ENCODE data around the gene NOA1. TPM values are rescaled to one million over a fixed set of nuclear protein-coding genes. Genes with fewer than 3 reads are reported as not detected.
A peak's percentile ranks its signal among the peaks of the same experiment; 100 is the strongest.

NOA1 gene
- total RNA-seq, 1 donor from 2014 or later, result 36.6 TPM

DNA sequence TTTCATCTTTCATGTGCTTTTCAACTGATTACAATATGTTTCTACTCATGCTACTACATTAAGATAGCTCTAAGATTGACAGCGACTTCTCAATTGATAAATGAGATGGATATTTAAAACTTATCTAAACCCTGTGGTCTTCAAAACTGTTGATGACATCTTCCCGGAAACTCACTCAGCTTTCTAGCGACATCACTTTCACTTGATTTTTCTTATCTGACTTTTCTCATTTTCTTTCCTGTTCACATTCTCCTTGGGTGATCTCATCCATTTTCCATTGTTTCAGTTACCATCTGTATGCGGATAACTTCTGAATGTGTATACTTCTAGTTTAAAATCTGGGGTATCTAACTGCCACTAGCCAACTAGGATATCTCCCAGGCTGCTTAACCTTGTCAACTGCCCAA lies 4.4 kb upstream of the NOA1 start:
- no peak overlapping the region for H3K27ac ChIP-seq
- intact Hi-C loops (cut with DNase I), result no loop called here
- no peaks in the 10 kb centered on the region for H3K27me3 ChIP-seq
- no peaks in the 10 kb centered on the region for H3K9me3 ChIP-seq
- DNase-seq (ENCODE audit: low spot score in 2 of 2), result no peak
- H3K4me3 ChIP-seq, result no peak overlapping the region
- TF ChIP-seq, protein P1, sequence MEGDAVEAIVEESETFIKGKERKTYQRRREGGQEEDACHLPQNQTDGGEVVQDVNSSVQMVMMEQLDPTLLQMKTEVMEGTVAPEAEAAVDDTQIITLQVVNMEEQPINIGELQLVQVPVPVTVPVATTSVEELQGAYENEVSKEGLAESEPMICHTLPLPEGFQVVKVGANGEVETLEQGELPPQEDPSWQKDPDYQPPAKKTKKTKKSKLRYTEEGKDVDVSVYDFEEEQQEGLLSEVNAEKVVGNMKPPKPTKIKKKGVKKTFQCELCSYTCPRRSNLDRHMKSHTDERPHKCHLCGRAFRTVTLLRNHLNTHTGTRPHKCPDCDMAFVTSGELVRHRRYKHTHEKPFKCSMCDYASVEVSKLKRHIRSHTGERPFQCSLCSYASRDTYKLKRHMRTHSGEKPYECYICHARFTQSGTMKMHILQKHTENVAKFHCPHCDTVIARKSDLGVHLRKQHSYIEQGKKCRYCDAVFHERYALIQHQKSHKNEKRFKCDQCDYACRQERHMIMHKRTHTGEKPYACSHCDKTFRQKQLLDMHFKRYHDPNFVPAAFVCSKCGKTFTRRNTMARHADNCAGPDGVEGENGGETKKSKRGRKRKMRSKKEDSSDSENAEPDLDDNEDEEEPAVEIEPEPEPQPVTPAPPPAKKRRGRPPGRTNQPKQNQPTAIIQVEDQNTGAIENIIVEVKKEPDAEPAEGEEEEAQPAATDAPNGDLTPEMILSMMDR (IDR thresholded peaks at IDR 0.05), result no peak
- H3K4me1 ChIP-seq, result peaks cover 0 to 9% of the 10 kb centered on the region in 2 donors
- peaks cover 7 to 11% of the 10 kb centered on the region in 2 donors for H3K36me3 ChIP-seq

DNA sequence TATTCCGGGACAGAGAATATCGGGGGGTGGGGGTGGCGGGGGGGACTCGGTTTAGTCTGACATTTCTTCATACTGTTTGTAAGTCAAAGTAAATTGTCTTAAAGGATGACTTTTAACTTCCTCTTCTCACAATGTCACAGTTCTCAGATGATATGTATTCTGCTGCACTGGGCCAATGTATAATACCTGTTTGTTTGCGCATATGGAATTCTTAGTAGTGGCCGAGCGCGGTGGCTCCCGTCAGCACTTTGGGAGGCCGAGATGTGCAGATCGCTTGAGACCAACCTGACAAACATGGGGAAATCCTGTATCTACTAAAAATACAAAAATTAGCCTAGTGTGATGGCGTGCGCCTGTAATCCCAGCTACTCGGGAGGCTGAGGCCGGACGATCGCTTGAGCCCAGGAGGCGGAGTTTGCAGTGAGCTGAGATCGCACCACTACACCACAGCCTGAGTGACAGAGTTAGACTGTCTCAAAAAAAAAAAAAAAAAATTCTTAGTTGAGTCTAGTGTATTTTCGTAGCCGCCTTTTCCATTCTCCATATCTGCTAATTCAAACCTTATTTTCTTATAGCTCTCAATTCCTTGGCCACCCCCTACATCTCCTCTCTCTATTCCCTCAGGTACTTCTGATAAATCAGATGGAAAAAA lies 2.1 kb upstream of the NOA1 start:
- H3K36me3 ChIP-seq, result no peaks in the 10 kb centered on the region
- H3K27me3 ChIP-seq, result no peaks in the 10 kb centered on the region
- TF ChIP-seq, protein P1 (IDR thresholded peaks at IDR 0.05), result no peak
- no peak for DNase-seq (ENCODE audit: low spot score in 2 of 2)
- H3K4me1 ChIP-seq, result peaks cover 5 to 19% of the 10 kb centered on the region in 2 donors
- H3K9me3 ChIP-seq, result no peaks in the 10 kb centered on the region
- peak overlapping the region; percentile 90 to 94 for H3K27ac ChIP-seq
- H3K4me3 ChIP-seq, result peak overlapping the region; percentile 84 to 91
- intact Hi-C loops (cut with DNase I), result loop anchor here (5.0 kb wide), 4 partner anchors 58 to 1582 kb away; partner anchors contain the start of genes CEP135, IGFBP7 and TMEM165

DNA sequence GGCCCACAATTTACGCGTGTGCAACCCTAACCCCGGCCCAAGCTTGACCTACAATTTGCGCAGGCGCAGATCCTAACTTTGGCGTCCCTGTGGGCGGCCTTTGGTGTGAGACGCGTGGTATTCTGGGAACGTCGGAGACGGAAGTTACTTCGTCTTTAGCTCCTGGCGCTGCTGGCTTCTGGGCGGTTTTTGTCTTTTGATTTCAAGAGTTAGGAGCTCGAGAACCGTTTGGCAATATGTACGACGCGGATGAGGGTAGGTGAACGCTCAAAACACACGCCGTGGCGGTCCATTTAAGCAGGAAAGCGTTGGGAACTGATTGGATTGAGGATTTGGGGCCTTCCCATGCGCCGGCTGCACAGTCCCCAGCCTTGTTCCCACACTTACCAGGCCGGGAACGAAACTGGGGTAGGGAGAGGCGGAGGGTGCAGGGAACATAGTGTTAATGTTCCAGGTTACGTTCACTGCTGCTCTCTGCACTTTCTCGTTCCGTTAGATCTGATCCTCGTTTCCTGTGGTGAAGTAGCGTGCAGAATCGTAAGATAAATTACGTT lies 1.4 kb upstream of the NOA1 start, which contains the start of gene POLR2B:
TSS of gene POLR2B (plus strand) at position 147 of the 554 bp plus-strand sequence. CDS start at position 237, 90 bp downstream.
- intact Hi-C loops (cut with DNase I), result loop anchor here (5.0 kb wide), 4 partner anchors 58 to 1582 kb away; partner anchors contain the start of genes CEP135, IGFBP7 and TMEM165
- H3K36me3 ChIP-seq, result peaks cover 0 to 7% of the 10 kb centered on the region in 2 donors
- H3K27ac ChIP-seq, result peak within 1 kb of the TSS; percentile 90 to 94
- TF ChIP-seq, protein P1 (IDR thresholded peaks at IDR 0.05), result no peak
- DNase-seq (ENCODE audit: low spot score in 2 of 2), result peak; percentile 65 to 97
- H3K27me3 ChIP-seq, result no peaks in the 10 kb centered on the region
- no peaks in the 10 kb centered on the region for H3K9me3 ChIP-seq
- peaks cover 5 to 19% of the 10 kb centered on the region in 2 donors for H3K4me1 ChIP-seq
- peak within 1 kb of the TSS; percentile 84 to 91 for H3K4me3 ChIP-seq

DNA sequence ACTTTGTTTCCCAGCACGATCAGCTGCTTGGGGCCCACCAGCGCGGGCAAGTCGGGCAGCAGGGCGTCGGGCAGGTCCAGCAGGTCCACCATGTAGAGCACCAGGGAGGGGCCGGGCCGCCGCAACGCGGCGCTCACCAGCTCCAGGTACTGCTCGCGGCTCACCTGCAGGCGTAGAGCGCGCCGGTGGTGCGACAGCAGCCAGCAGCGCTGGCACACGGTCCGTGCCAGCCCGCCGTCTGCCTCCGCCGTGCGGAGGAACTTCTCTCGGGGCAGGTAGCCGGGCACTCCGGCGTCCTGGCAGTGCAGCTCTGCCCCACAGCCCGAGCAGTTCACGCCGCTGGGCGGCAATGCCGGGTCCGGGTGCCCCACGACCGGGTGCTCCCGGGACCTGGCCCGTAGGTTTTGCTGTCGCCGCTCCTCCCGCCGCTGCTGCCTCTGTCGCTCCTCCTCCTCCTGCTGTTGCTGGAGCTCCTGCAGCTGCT lies 527 bp downstream of the NOA1 start:
- H3K27me3 ChIP-seq, result no peaks in the 10 kb centered on the region
- peaks cover 0 to 8% of the 10 kb centered on the region in 2 donors for H3K9me3 ChIP-seq
- intact Hi-C loops (cut with DNase I), result loop anchor here (1.0 to 5.0 kb wide), 7 partner anchors 19 to 1580 kb away; partner anchors contain the start of genes CEP135, IGFBP7 and TMEM165
- DNase-seq (ENCODE audit: low spot score in 2 of 2), result peak in 1 of 2 donors; percentile 66
- peak overlapping the region; percentile 84 to 91 for H3K4me3 ChIP-seq
- TF ChIP-seq, protein P1 (IDR thresholded peaks at IDR 0.05), result peak in 2 of 3 experiments; percentile 15 to 19
- peaks cover 5 to 14% of the 10 kb centered on the region in 2 donors for H3K4me1 ChIP-seq
- H3K36me3 ChIP-seq, result peaks cover 19 to 27% of the 10 kb centered on the region in 2 donors
- H3K27ac ChIP-seq, result peak overlapping the region; percentile 90 to 94

GRCh38 chr4:56976283-56976836 lies 1.0 kb downstream of the NOA1 start:
- intact Hi-C loops (cut with DNase I), result loop anchor here (2.0 to 5.0 kb wide), 5 partner anchors 61 to 1579 kb away; partner anchors contain the start of genes CEP135, IGFBP7 and TMEM165

More at GRCh38 chr4:56976283-56976836, 1.0 kb downstream of the NOA1 start:
- Histone ChIP-seq H3K36me3 (peaks cover 19 to 31% of the 10 kb centered on the region in 2 donors), H3K27me3 (no peaks in the 10 kb centered on the region), H3K4me3 (peak overlapping the region; percentile 84 to 91), H3K4me1 (peaks cover 5 to 10% of the 10 kb centered on the region in 2 donors), H3K9me3 (peaks cover 0 to 8% of the 10 kb centered on the region in 2 donors), H3K27ac (peak overlapping the region; percentile 90 to 94)
- no peak for DNase-seq (ENCODE audit: low spot score in 2 of 2)
- TF ChIP-seq, protein P1 (IDR thresholded peaks at IDR 0.05), result no peak

Measured in ascending aorta (tissue), 2 donors.